ENCODE results near the gene AKAP13.
"Not testable (repeated sequence)": the region's sequence is repeated elsewhere in the genome, so short reads cannot be mapped to it uniquely, and the experiment has no call there.

DNA sequence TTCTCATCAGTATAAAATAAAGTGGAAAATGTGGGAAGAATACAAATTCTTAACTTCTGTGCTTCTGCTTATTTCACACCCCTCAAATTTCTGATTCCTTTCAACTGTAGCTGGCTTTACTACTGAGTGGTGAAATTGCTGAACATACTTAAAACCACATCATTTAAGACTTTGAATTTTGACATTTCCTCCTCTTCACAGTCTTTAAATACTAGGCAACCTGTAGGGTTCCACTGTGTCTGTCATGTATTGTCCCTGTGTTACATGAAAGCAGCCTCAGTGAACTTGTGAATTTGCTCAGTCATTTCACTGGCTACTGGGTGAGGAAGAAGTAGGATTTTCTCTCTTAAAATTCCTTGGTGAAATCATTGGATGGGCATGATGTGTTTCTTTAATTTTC, 101.1 kb downstream of the AKAP13 start:
- not testable (repeated sequence) for TF ChIP-seq CTCF (IDR thresholded peaks at IDR 0.05; ENCODE audit: poor library complexity, severe bottlenecking); TAF1 (IDR thresholded peaks at IDR 0.05; ENCODE audit: low read depth); EZH2 (IDR thresholded peaks at IDR 0.05; ENCODE audit: borderline replicate concordance, insufficient read depth, low read length, poor library complexity, severe bottlenecking)

Measured in neural cell (in vitro differentiated cells).